Body of pancreas (tissue), 4 donors: ENCODE data around the gene CFAP92. TPM values are rescaled to one million over a fixed set of nuclear protein-coding genes. Genes with fewer than 3 reads are reported as not detected.

Source experiments
- ATAC-seq: fragments of 150-250 bp; one replicate; pipeline ENCODE4 v1.9.1; 2016
- DNase-seq, 4 donors: peaks; one replicate each; pipeline ENCODE4 v3.0.0-alpha.2; 2019
- H3K27ac ChIP-seq, 4 donors: fragments of 200-600 bp; sonication (generic); 1 replicate in 3 of 4; 2 replicates in 1 of 4; pipeline versions ENCODE4 v1.5.1 to v1.6.1; 2016 to 2019; ENCODE audit warnings: mild to moderate bottlenecking in 1 of 4, mixed read lengths in 1 of 4, moderate library complexity in 1 of 4
- H3K27me3 ChIP-seq, 2 donors: fragments of 200-600 bp; sonication (generic); one replicate each; pipeline ENCODE4 v1.6.0; 2016; ENCODE audit warnings: mild to moderate bottlenecking in 1 of 2
- H3K36me3 ChIP-seq, 2 donors: fragments of 200-600 bp; sonication (generic); replicated peaks in 1 of 2; 2 replicates each; pipeline ENCODE4 v1.5.1; 2016; ENCODE audit warnings: low read depth in 2 of 2; ENCODE audit not compliant: insufficient read depth in 1 of 2
- H3K4me1 ChIP-seq: fragments of 200-600 bp; sonication (generic); one replicate; pipeline ENCODE4 v1.6.0; 2016
- H3K4me3 ChIP-seq, 2 donors: fragments of 200-600 bp; sonication (generic); 1 replicate in 1 of 2; 2 replicates in 1 of 2; pipeline ENCODE4 v1.5.1; 2016 to 2019
- H3K9me3 ChIP-seq, 3 donors: fragments of 200-600 bp; sonication (generic); 1 replicate in 2 of 3; 2 replicates in 1 of 3; pipeline ENCODE4 v1.5.1; 2016
- POLR2A ChIP-seq, 3 donors: fragments of 450-650 bp; IDR thresholded peaks; one replicate each; pipeline ENCODE4 v1.6.1; 2016; ENCODE audit warnings: antibody characterized with exemption in 3 of 3, mild to moderate bottlenecking in 2 of 3
- WGBS, 2 donors: methylation state at CpG; one replicate each; pipeline ENCODE4 v1.1.5; 2017; 5-methylcytosine and 5-hydroxymethylcytosine counted together
- intact Hi-C: fragments of 100-400 bp; cut with DNase I; formaldehyde crosslinking; loops from one replicate; pipeline ENCODE4 v1.15.1; 2023
- total RNA-seq, 2 donors: library from RNA; depleted of rRNA; stranded (reverse); fragments of >200 nt; gene quantifications; one replicate each; pipeline ENCODE4 v1.1.0, GENCODE V29; 2016
- TF ChIP-seq, protein P1 (sequence below), 7 experiments: fragments of 450-650 bp in 4 of 7; fragments of 200-600 bp in 3 of 7; sonication (generic) in 3 of 7; IDR thresholded peaks; one replicate each; pipeline ENCODE4 v1.5.1; 2016 to 2019; ENCODE audit warnings: antibody characterized with exemption in 7 of 7

CFAP92 gene
- total RNA-seq, 2 donors from 2014 or later: not detected

DNA sequence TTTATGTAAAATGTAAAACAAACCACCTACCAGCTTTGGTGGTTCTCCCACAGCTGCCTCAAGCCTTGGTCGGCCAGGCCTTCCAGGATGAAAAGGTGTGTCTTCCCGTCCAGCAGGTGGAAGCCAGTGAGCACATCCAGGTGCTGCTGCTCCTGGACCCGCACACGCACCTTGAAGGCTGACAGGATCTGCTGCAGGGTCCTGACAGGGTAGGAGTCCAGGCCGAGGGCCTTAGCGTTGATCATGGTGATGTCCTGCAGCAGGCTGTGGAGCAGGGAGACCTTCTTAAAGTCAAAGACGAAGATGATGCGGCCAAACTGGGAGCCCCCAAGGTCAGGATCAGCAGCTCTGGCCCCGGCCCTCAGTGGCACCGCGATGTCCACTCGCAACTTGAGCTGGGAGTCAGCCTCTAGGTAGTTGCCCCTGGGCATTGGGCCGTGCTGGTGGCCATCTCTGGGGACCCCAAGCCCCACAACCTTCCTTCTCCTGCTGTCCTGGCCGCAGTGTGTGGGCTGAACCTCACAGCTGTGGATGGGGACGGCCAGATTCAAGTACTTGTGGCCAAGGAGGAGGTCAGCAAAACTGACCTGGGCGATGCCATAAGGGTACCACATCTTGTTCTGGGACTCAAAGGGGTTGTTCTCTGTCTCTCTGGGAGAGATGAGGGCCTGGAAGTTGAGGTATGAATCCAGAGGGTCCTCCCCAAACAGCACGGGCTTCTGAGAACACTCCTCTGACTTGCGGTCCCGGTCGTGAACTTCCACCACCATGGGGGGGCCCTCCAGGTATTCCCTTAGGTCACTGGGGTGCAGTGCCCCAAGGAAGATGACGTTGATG is 48.6 kb downstream of the CFAP92 start:
- 90 to 92% methylated on average over 14 to 21 of the region's 21 CpGs for WGBS, 2 donors
- H3K27ac ChIP-seq: no peak overlapping the region
- no peaks in the 10 kb centered on the region for H3K9me3 ChIP-seq
- no peak for ATAC-seq
- intact Hi-C loops: no loop called here
- TF ChIP-seq POLR2A (IDR thresholded peaks at IDR 0.05): no peak
- TF ChIP-seq, protein P1, sequence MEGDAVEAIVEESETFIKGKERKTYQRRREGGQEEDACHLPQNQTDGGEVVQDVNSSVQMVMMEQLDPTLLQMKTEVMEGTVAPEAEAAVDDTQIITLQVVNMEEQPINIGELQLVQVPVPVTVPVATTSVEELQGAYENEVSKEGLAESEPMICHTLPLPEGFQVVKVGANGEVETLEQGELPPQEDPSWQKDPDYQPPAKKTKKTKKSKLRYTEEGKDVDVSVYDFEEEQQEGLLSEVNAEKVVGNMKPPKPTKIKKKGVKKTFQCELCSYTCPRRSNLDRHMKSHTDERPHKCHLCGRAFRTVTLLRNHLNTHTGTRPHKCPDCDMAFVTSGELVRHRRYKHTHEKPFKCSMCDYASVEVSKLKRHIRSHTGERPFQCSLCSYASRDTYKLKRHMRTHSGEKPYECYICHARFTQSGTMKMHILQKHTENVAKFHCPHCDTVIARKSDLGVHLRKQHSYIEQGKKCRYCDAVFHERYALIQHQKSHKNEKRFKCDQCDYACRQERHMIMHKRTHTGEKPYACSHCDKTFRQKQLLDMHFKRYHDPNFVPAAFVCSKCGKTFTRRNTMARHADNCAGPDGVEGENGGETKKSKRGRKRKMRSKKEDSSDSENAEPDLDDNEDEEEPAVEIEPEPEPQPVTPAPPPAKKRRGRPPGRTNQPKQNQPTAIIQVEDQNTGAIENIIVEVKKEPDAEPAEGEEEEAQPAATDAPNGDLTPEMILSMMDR (IDR thresholded peaks at IDR 0.05): no peak
- no peaks in the 10 kb centered on the region for H3K4me1 ChIP-seq
- H3K36me3 ChIP-seq: no peaks in the 10 kb centered on the region
- H3K27me3 ChIP-seq: no peaks in the 10 kb centered on the region
- DNase-seq: no peak
- no peak overlapping the region for H3K4me3 ChIP-seq

DNA sequence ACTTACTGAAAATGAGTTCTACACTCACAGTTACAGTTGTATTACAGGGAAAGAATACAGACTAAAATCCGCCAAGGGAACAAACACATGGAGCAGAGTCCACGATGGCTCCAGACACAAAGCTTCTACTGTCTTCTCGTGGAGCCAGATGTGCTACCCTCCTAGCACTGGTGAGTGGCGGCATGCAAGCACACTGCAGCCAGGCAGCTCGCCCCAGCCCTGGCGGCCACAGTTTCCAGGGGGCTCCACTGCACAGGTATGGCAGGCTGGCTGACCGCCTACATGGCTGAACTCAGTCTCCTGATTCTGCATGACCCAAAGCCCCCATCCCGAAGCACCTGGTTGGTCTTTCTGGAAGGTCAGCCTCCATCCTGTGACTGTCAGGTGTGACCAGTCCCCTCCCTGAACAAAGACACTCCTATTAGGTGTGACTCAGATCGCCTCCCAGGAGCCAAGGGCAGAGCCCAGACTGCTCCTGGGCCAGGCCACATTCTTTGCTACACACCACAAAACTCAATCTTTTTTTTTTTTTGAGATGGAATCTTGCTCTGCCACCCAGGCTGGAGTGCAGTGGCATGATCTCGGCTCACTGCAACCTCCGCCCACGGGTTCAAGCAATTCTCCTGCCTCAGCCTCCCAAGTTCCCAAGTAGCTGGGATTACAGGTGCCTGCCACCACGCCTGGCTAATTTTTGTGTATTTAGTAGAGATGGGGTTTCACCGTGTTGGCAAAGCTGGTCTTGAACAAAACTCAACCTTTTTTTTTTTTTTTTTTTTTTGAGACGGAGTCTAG is 51.5 kb downstream of the CFAP92 start:
- no peak overlapping the region for H3K27ac ChIP-seq
- H3K36me3 ChIP-seq: no peaks in the 10 kb centered on the region
- H3K4me3 ChIP-seq: no peak overlapping the region
- 78 to 81% methylated on average over 11 to 15 of the region's 15 CpGs for WGBS, 2 donors
- intact Hi-C loops: no loop called here
- H3K4me1 ChIP-seq: no peaks in the 10 kb centered on the region
- no peaks in the 10 kb centered on the region for H3K9me3 ChIP-seq
- DNase-seq: no peak
- H3K27me3 ChIP-seq: no peaks in the 10 kb centered on the region
- TF ChIP-seq, protein P1 (IDR thresholded peaks at IDR 0.05): no peak
- TF ChIP-seq POLR2A (IDR thresholded peaks at IDR 0.05): no peak
- no peak for ATAC-seq

DNA sequence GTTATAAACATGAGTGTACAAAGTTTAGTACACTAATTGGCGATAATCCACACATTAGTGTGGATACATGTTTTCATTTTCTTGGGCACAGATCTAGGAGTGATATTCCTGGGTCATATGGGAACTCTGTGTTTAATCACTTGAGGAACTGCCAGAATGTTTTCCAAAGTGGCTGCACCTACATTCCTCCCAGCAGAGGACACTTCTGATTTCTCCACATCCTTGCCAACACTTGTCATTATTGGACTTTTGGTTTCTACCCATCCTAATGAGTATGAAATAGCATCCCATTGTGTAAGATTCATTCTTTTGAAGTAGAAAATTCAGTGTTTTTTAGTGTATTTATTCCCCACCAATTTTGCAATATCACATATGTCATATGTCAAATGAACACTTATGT is 53.6 kb downstream of the CFAP92 start:
- Histone ChIP-seq H3K27me3 (no peaks in the 10 kb centered on the region), H3K4me1 (no peaks in the 10 kb centered on the region), H3K9me3 (no peaks in the 10 kb centered on the region), H3K4me3 (no peak overlapping the region), H3K27ac (no peak overlapping the region), H3K36me3 (no peaks in the 10 kb centered on the region)
- TF ChIP-seq, protein P1 (IDR thresholded peaks at IDR 0.05): no peak
- no peak for TF ChIP-seq POLR2A (IDR thresholded peaks at IDR 0.05)
- DNase-seq (no peak), ATAC-seq (no peak)
- intact Hi-C loops: no loop called here
- 83 to 84% methylated on average over 1 of the region's 1 CpG for WGBS, 2 donors

DNA sequence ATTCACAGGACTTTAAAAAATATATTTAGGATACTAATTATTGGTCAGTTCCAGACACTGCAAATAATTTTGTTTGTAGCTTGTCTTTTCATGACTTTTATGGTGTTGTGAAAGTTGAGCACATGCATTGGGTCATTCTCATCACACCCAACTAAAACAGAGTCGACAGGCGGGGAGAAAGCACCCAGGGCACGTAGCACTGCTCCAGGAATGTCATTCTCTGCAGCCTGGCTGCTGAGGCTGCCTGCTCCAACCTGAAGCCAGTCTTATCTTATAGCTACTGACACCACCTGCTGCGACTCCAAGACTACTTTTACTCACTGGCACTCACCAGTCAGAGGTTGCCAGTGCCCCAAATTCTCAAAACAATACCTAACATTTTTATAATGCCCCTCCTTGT is 57.5 kb downstream of the CFAP92 start:
- no peak for ATAC-seq
- Histone ChIP-seq H3K27me3 (no peaks in the 10 kb centered on the region), H3K9me3 (no peaks in the 10 kb centered on the region), H3K27ac (no peak overlapping the region), H3K36me3 (no peaks in the 10 kb centered on the region), H3K4me3 (no peak overlapping the region), H3K4me1 (no peaks in the 10 kb centered on the region)
- WGBS, 2 donors: 45 to 57% methylated on average over 4 of the region's 4 CpGs
- DNase-seq: no peak
- intact Hi-C loops: no loop called here
- TF ChIP-seq POLR2A (IDR thresholded peaks at IDR 0.05): no peak
- TF ChIP-seq, protein P1 (IDR thresholded peaks at IDR 0.05): no peak
